ENCODE results near the gene USP6NL. TPM values are rescaled to one million over a fixed set of nuclear protein-coding genes. Genes with fewer than 3 reads are reported as not detected.

Gene USP6NL
- total RNA-seq, 3 donors from 2014 or later: 14.6 to 20.0 (median 19.8) TPM

DNA sequence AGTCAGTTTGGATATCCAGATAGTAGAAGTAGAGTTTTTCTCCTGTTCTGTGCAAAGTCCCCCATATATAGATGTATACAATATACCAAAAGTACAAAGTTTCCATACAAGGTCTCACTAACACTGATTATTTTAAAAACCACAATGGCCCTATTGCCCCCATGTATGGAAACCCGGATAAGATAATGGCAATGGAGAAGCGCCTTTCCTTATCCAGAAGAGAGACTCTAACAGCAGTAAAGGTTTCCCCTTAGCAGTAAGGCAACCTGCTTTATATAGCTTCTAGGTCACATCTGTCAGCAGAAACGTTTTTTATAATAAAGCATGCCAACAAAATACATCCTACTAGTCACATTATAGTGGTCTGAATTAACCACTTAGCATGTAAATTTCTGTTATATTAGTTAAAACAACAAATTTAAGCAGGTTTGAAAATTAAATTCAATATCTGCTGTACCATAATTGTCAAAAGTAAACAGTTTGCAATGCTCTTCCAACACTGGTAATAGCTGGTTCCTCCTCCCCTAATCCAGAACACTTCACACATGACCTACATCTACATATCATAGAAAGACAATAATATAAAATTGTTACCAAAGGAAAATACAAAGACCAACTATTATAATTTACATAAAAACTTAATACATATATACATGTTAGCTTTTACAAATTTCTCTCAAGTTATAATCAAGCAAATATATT is 22.4 kb downstream of the USP6NL start:
- H3K9me3 ChIP-seq: peaks cover 3% of the 10 kb centered on the region
- intact Hi-C loops (cut with DNase I, micrococcal nuclease): no loop called here
- ATAC-seq (no peak), DNase-seq (no peak)
- H3K4me3 ChIP-seq: no peak overlapping the region
- H3K36me3 ChIP-seq (ENCODE audit: low read depth): no peaks in the 10 kb centered on the region
- TF ChIP-seq, protein P1, sequence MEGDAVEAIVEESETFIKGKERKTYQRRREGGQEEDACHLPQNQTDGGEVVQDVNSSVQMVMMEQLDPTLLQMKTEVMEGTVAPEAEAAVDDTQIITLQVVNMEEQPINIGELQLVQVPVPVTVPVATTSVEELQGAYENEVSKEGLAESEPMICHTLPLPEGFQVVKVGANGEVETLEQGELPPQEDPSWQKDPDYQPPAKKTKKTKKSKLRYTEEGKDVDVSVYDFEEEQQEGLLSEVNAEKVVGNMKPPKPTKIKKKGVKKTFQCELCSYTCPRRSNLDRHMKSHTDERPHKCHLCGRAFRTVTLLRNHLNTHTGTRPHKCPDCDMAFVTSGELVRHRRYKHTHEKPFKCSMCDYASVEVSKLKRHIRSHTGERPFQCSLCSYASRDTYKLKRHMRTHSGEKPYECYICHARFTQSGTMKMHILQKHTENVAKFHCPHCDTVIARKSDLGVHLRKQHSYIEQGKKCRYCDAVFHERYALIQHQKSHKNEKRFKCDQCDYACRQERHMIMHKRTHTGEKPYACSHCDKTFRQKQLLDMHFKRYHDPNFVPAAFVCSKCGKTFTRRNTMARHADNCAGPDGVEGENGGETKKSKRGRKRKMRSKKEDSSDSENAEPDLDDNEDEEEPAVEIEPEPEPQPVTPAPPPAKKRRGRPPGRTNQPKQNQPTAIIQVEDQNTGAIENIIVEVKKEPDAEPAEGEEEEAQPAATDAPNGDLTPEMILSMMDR (IDR thresholded peaks at IDR 0.05): no peak
- no peaks in the 10 kb centered on the region for H3K4me1 ChIP-seq (ENCODE audit: low read depth)

DNA sequence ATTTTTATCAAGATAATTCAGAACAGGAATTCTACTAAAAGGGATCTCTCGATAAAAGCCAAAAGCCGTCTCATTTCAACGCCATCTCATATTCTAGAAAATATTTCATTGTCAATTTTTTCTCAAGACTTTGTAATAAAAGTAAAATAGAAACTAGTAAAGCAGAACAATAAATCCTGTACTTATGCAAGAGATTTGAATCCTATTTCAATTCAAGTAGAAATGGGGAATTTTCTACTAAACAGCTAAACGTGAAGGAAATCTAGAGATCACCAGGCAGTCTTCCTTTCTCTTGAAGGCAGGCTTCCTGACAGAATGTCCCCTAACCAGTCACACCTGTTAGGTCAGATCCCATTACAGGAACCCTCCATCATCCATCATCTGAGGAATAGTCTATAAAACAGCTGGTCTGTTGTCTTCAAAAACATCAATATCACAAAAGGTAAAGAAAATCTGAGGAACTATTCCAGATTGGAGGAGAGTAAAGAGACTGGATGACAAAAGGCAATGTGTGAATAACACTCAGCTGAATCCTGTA is 23.7 kb downstream of the USP6NL start:
- intact Hi-C loops (cut with DNase I, micrococcal nuclease): no loop called here
- ATAC-seq (no peak), DNase-seq (no peak)

DNA sequence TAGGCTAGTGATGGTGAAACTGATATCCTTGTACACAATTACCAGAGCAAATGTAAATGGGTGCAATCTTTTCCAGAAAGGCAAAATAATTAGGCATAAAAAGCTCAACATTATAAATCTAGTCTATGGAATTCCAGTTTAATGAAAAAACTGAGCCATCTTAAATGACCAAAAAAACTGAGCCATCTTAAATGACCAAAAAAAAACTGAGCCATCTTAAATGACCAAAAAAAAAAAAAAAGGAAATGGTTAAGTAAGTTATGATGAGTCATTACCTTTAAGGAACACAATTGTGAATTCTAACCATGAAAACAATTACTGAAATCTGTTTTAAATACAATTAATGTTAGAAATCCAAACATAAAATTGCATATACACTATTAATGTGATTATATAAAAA is 25.3 kb downstream of the USP6NL start:
- TF ChIP-seq, protein P1 (IDR thresholded peaks at IDR 0.05): no peak
- Histone ChIP-seq H3K4me3 (no peak overlapping the region), H3K9me3 (peaks cover 3% of the 10 kb centered on the region), H3K4me1 (ENCODE audit: low read depth) (no peaks in the 10 kb centered on the region), H3K36me3 (ENCODE audit: low read depth) (no peaks in the 10 kb centered on the region)
- intact Hi-C loops (cut with DNase I, micrococcal nuclease): no loop called here
- DNase-seq (no peak), ATAC-seq (no peak)

More for the DNA sequence above, 23.7 kb downstream of the USP6NL start:
- Histone ChIP-seq H3K36me3 (ENCODE audit: low read depth) (no peaks in the 10 kb centered on the region), H3K4me3 (no peak overlapping the region), H3K9me3 (peaks cover 3% of the 10 kb centered on the region), H3K4me1 (ENCODE audit: low read depth) (no peaks in the 10 kb centered on the region)
- TF ChIP-seq, protein P1 (IDR thresholded peaks at IDR 0.05): no peak

DNA sequence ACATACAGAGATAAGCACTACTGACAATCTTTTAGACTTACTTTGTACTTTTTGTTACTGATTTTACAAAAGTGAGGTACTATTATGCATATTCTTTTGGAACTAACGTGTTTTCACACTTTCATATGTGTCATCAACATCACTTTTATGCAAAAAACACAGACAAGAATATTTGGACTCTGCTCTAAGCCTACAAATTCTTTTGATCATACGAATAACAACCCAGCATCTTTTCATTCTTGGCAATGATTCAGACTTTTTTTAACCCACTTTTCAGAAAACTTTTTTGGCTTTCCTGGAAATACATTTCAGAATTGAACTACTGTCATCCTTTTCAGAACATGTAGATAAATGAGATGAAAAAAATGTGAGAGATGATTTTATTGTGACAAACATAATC is 30.2 kb downstream of the USP6NL start:
- intact Hi-C loops (cut with DNase I, micrococcal nuclease): no loop called here
- Histone ChIP-seq H3K9me3 (peaks cover 3% of the 10 kb centered on the region), H3K4me3 (no peak overlapping the region), H3K36me3 (ENCODE audit: low read depth) (no peaks in the 10 kb centered on the region), H3K4me1 (ENCODE audit: low read depth) (no peaks in the 10 kb centered on the region)
- DNase-seq (no peak), ATAC-seq (no peak)
- TF ChIP-seq, protein P1 (IDR thresholded peaks at IDR 0.05): no peak

DNA sequence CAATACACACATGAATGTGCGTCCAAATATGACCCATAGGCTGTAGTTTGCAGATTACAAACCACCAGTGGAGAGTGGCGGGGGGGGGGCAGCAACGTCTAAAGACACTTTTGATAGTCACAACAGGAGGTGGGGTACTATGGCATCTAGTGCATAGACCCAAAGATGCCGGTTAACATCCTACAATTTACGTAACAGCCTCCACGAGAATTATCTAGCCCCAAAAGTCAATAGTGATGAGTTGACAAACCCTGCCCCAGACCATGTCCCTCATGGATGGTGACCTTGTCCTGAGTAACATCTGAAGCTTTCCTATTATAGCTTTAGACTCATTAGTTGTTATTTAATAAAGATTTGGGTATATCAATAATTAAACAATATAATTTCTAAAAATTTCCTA is 31.6 kb downstream of the USP6NL start:
- Histone ChIP-seq H3K9me3 (no peaks in the 10 kb centered on the region), H3K4me3 (no peak overlapping the region), H3K4me1 (ENCODE audit: low read depth) (no peaks in the 10 kb centered on the region), H3K36me3 (ENCODE audit: low read depth) (no peaks in the 10 kb centered on the region)
- TF ChIP-seq, protein P1 (IDR thresholded peaks at IDR 0.05): no peak
- no peak for ATAC-seq
- DNase-seq: no peak
- intact Hi-C loops (cut with DNase I, micrococcal nuclease): no loop called here

Measured in mucosa of descending colon (tissue), 3 donors.